BJ (cell line): ENCODE measurements around the gene RPL15. TPM values are rescaled to one million over a fixed set of nuclear protein-coding genes. Genes with fewer than 3 reads are reported as not detected.
A peak's percentile ranks its signal among the peaks of the same experiment; 100 is the strongest.

Experiments
- CTCF ChIA-PET: fragments of 350-600 bp; formaldehyde crosslinking; extraction: SDS; loops from one replicate; lab custom pipeline; 2021; ENCODE audit warnings: antibody characterized with exemption, inconsistent platforms; lab: Yijun Ruan, JAX
- POLR2A ChIA-PET: fragments of 300-600 bp; sonication (Branson Sonifier 250); formaldehyde crosslinking; extraction: SDS; loops from one replicate; lab custom pipeline; 2021; ENCODE audit warnings: antibody characterized with exemption; lab: Charles Lee
- DNase-seq: peaks from one replicate; pipeline ENCODE4 v3.0.0-alpha.2; 2011; ENCODE audit warnings: low read depth
- H3K27me3 ChIP-seq: 2 replicates; pipeline ENCODE4 v1.6.0; 2011; ENCODE audit warnings: low read length; ENCODE audit not compliant: control insufficient read depth, insufficient read depth
- H3K36me3 ChIP-seq: 2 replicates; pipeline ENCODE4 v1.5.1; 2011; ENCODE audit warnings: low read length; ENCODE audit not compliant: control insufficient read depth, insufficient read depth
- H3K4me3 ChIP-seq: 2 replicates; pipeline ENCODE4 v1.5.1; 2011; ENCODE audit warnings: low read depth, mild to moderate bottlenecking, control low read depth, low read length
- CTCF ChIP-seq: IDR thresholded peaks from 2 replicates; pipeline ENCODE4 v1.5.1; 2011; ENCODE audit warnings: low read depth, mild to moderate bottlenecking, control low read depth, inconsistent platforms, low read length, moderate library complexity; ENCODE audit not compliant: insufficient read depth
- polyA plus RNA-seq: library from polyadenylated mRNA; depleted of rRNA; stranded (reverse); fragments of >200 nt; gene quantifications from 2 replicates; pipeline ENCODE4 v1.2.3, GENCODE V29; 2011

The RPL15 gene
- polyA plus RNA-seq, 1 experiment, result 5,733 TPM

- peak overlapping the region; percentile 57 for H3K4me3 ChIP-seq
- DNase-seq, result no peak
- ChIA-PET POLR2A (no interaction called here), CTCF (no interaction called here)
- H3K27me3 ChIP-seq, result no peaks in the 10 kb centered on the region
- no peaks in the 10 kb centered on the region for H3K36me3 ChIP-seq
- TF ChIP-seq CTCF, result no peak
These were observed 28.7 kb downstream of the RPL15 start for GRCh38 chr3:23945663-23945912.

GRCh38 chr3:23945913-23946687, 29.2 kb downstream of the RPL15 start:
- ChIA-PET CTCF (interaction anchor here (0.5 to 1.7 kb wide), 2 partner anchors 30 to 690 kb away, joined by 3 to 4 read pairs; partner anchors contain the start of genes NKIRAS1 and RPL15), POLR2A (interaction anchor here (0.6 to 0.9 kb wide), 2 partner anchors 29 to 328 kb away, joined by 3 to 4 read pairs; partner anchors contain the start of genes NKIRAS1 and RPL15)
- peak overlapping the region; percentile 77 for H3K4me3 ChIP-seq
- peak; percentile 75 for DNase-seq
- H3K27me3 ChIP-seq, result no peaks in the 10 kb centered on the region
- H3K36me3 ChIP-seq, result no peaks in the 10 kb centered on the region
- no peak for TF ChIP-seq CTCF

- TF ChIP-seq CTCF, result no peak
- H3K4me3 ChIP-seq, result no peak overlapping the region
- DNase-seq, result no peak
- ChIA-PET CTCF (interaction anchor here (0.6 kb wide), 1 partner anchor 9 kb away, joined by 3 read pairs; no protein-coding TSS in a partner anchor), POLR2A (no interaction called here)
- no peaks in the 10 kb centered on the region for H3K27me3 ChIP-seq
- no peaks in the 10 kb centered on the region for H3K36me3 ChIP-seq
These were observed 31.8 kb downstream of the RPL15 start for GRCh38 chr3:23948761-23949160.

- POLR2A ChIA-PET, result no interaction called here
- Histone ChIP-seq H3K27me3 (no peaks in the 10 kb centered on the region), H3K36me3 (0 out of 2 replicates have a peak, but pooled peaks cover 1% of the 10 kb centered on the region), H3K4me3 (no peak overlapping the region)
- CTCF ChIA-PET, result interaction anchor here (2.4 kb wide), 1 partner anchor 12 kb away, joined by 9 read pairs; no protein-coding TSS in a partner anchor
- TF ChIP-seq CTCF, result no peak
- DNase-seq, result no peak
These were observed 32.9 kb downstream of the RPL15 start for GRCh38 chr3:23949784-23950183.

DNA sequence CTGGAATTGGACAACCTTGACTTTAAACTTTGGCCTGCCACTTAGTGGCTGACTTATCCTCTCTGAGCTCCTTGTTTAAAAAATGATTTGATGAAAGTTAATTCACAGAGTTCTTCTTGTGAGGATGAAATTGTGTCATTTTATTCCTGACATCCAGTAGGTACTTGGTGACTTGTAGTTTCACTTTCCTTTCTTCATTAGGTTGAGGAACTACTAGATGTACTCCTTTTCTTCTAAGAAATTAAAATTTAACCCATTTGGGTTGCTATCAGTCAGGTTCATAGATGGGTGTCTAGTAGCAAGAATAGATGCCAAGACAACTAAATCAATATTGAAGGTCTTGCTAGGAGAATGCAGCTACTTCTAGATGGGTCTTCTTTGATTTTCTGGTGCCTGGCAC, 33.4 kb downstream of the RPL15 start:
- TF ChIP-seq CTCF, result no peak
- H3K36me3 ChIP-seq, result 0 out of 2 replicates have a peak, but pooled peaks cover 1% of the 10 kb centered on the region
- no peak for DNase-seq
- H3K27me3 ChIP-seq, result no peaks in the 10 kb centered on the region
- POLR2A ChIA-PET, result interaction anchor here (0.6 to 0.7 kb wide), 3 partner anchors 288 to 701 kb away, joined by 3 to 13 read pairs (median 6); no protein-coding TSS in a partner anchor
- H3K4me3 ChIP-seq, result no peak overlapping the region
- CTCF ChIA-PET, result interaction anchor here (0.7 to 2.4 kb wide), 2 partner anchors 11 to 17 kb away, joined by 3 to 9 read pairs; no protein-coding TSS in a partner anchor
